Retinal pigment epithelial cell (primary cell): ENCODE measurements around the gene IDI2.
A peak's percentile ranks its signal among the peaks of the same experiment; 100 is the strongest.

ENCODE experiments used
- DNase-seq: peaks from one replicate; pipeline ENCODE4 v3.0.0-alpha.2; 2010; ENCODE audit warnings: low read depth
- H3K4me3 ChIP-seq: 2 replicates; pipeline ENCODE4 v1.5.1; 2011; ENCODE audit warnings: mild to moderate bottlenecking, low read length, control low read depth, moderate library complexity
- TF ChIP-seq, protein P1 (sequence below): conservative IDR thresholded peaks from 2 replicates; pipeline ENCODE4 v1.5.1; 2011; ENCODE audit warnings: low read depth, low read length, control low read depth, inconsistent platforms

The IDI2 gene

DNA sequence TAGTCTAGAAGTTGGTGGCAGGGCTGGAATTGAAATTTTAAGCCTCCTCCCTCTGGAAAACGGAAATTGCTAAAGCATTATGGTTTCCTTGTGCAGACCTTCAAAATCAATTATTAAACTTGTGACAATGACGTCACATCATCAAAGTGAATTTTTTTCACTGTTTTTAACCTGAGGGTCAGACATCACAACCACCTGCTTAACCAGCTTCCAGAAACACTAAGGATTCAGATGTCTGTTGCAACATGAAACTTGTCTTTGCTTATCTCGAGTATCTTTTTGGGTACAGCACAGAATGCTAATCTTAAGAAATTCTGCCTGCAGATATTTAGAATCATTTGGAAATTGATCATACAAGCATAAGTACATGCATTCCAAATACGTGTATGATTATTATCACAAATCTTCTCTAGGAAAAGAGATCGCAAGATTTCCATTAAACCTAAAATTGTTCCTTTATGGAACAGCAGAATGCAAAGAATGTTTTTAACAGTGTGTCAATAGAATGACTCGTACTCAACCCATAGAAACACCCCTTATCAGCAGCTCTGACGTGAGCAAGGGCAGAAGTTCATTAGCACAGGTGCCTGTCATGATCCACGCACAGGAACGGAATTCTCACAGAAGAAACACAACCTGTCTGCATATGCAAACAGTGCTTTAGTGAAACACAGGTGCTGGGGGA, 41.5 kb downstream of the IDI2 start:
- peak; percentile 47 for DNase-seq
- no peak overlapping the region for H3K4me3 ChIP-seq
- TF ChIP-seq, protein P1, sequence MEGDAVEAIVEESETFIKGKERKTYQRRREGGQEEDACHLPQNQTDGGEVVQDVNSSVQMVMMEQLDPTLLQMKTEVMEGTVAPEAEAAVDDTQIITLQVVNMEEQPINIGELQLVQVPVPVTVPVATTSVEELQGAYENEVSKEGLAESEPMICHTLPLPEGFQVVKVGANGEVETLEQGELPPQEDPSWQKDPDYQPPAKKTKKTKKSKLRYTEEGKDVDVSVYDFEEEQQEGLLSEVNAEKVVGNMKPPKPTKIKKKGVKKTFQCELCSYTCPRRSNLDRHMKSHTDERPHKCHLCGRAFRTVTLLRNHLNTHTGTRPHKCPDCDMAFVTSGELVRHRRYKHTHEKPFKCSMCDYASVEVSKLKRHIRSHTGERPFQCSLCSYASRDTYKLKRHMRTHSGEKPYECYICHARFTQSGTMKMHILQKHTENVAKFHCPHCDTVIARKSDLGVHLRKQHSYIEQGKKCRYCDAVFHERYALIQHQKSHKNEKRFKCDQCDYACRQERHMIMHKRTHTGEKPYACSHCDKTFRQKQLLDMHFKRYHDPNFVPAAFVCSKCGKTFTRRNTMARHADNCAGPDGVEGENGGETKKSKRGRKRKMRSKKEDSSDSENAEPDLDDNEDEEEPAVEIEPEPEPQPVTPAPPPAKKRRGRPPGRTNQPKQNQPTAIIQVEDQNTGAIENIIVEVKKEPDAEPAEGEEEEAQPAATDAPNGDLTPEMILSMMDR, result no peak

GRCh38 chr10:983401-983800, 42.3 kb downstream of the IDI2 start:
- DNase-seq, result no peak
- TF ChIP-seq, protein P1, result no peak
- no peak overlapping the region for H3K4me3 ChIP-seq

DNA sequence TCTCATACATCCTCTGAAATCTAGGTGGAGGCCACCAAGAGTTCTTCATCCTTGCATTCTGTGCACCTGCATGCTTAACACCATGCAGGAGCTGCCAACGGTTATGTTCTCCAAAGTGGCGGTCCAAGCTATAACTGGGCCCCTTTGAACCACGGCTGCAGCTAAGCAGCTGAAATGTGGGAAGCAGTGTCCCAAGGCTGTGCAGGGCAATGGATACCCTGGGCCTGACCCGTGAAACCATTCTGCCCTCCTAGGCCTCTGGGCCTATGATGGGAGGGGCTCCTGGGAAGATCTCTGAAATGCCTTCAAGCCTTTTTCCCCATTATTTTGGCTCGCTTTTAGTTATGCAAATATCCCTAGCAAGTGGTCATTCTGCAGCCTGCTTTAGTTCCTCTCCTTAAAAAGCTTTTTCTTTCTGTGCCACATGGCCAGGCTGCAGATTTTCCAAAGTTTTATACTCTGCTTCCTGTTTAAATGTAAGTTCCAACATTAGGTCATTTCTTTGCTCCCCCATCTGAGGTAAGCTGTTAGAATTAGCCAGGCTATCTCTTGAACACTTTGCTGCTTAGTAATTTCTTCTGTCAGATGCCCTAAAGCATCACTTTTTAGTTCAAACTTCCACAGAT, 45.1 kb downstream of the IDI2 start:
- no peak overlapping the region for H3K4me3 ChIP-seq
- DNase-seq, result no peak
- TF ChIP-seq, protein P1, result no peak

DNA sequence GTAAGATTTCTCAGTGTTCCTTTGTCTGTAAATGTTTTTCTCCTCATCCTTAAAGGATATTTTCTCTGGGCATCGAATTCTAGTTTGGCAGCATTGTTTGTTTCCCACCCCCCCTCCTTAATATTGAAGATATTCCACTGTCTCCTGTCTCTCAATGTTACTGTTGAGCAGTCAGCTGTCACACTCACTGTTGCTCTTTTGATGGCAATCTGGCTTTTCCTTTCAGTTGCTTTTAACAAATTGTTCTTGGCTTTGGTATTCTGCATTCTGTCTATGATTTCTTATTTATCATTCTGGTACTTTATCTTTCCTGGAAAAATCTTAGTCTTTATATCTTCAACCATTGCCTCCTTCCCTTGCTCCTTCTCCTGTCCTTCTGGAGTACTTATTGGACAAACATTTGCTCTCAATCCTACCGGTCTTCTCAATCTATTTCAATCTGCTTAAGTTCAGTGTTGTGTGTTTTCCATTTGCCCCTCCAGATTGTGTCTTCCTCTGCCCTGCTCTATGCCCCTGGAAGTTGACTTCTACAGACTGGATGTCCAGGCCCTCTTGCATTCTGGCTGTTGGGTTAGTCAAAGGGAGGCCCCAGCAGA, 46.7 kb downstream of the IDI2 start:
- DNase-seq, result no peak
- H3K4me3 ChIP-seq, result no peak overlapping the region
- TF ChIP-seq, protein P1, result no peak

- DNase-seq, result no peak
- TF ChIP-seq, protein P1, result no peak
- H3K4me3 ChIP-seq, result no peak overlapping the region
Observed at GRCh38 chr10:976316-976715, 49.3 kb downstream of the IDI2 start.

- DNase-seq, result no peak
- H3K4me3 ChIP-seq, result no peak overlapping the region
- TF ChIP-seq, protein P1, result no peak
Observed at GRCh38 chr10:974785-975074, 50.9 kb downstream of the IDI2 start.
